SH-SY5Y (cell line): ENCODE measurements around the gene PARN.

Source experiments
- GATA2 ChIP-seq: IDR thresholded peaks from 2 replicates; pipeline ENCODE4 v1.6.1; 2011; ENCODE audit warnings: mild to moderate bottlenecking, low read depth, low read length
- GATA3 ChIP-seq: IDR thresholded peaks from 2 replicates; pipeline ENCODE4 v1.6.1; 2011; ENCODE audit warnings: low read depth, mild to moderate bottlenecking, low read length, moderate library complexity

DNA sequence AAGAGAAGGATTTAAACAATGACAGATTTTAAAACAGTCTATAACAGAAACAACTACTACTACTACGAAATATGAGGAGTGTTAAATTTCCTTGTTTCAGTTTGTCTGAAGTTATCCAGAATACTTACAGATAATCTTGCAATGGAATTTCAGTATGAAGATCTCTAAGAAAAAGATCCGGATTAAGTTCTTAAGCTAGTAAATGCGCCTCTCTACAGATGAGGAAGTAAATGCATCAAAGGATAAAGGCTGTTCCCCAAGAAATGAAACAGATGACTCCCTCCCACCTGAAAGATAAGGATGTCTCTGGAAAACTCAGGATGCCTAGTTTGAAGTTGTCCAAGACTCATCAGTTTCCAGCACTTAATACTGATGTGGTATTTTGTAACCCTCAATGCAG is 105.1 kb downstream of the PARN start:
- no peak for TF ChIP-seq GATA2
- TF ChIP-seq GATA3 = no peak
